OCI-LY1 (cell line): Measurements from ENCODE around the gene EVA1A.

ENCODE experiments used
- CTCF ChIP-seq: fragments of 200-600 bp; sonication (generic), shearing (Covaris generic); IDR thresholded peaks from 2 replicates; pipeline ENCODE4 v1.5.1; 2017; ENCODE audit warnings: mild to moderate bottlenecking, antibody characterized with exemption, low read length, moderate library complexity, mixed read lengths
- EZH2 ChIP-seq: fragments of 200-600 bp; sonication (generic), shearing (Covaris generic); IDR thresholded peaks from 2 replicates; pipeline ENCODE4 v1.8.0; 2017; ENCODE audit warnings: borderline replicate concordance, mixed run types, mild to moderate bottlenecking, antibody characterized with exemption, low read length, moderate library complexity, mixed read lengths

- TF ChIP-seq CTCF, result no peak
- no peak for TF ChIP-seq EZH2
Measured at GRCh38 chr2:75594596-75594995, 33.9 kb upstream of the EVA1A start.
